Adrenal gland (tissue), 12 donors: ENCODE results near the gene LIPC. TPM values are rescaled to one million over a fixed set of nuclear protein-coding genes. Genes with fewer than 3 reads are reported as not detected.

ENCODE experiments used
- DNase-seq, 7 donors: peaks; one replicate each; pipeline ENCODE4 v3.0.0-alpha.2; 2019 to 2020
- H3K27ac ChIP-seq, 5 donors: fragments of 200-600 bp; sonication (generic) in 4 of 5; 1 replicate in 3 of 5; 2 replicates in 2 of 5; pipeline versions ENCODE4 v1.5.1 to v1.8.0; 2016 to 2020; ENCODE audit warnings: mild to moderate bottlenecking in 1 of 5
- H3K27me3 ChIP-seq: fragments of 200-600 bp; 2 replicates; pipeline ENCODE4 v1.8.0; 2021
- H3K36me3 ChIP-seq, 2 donors: fragments of 200-600 bp; replicated peaks in 1 of 2; 1 replicate in 1 of 2; 2 replicates in 1 of 2; pipeline versions ENCODE4 v1.5.1 to v1.8.0; 2018 to 2022
- H3K4me1 ChIP-seq, 2 donors: fragments of 200-600 bp; replicated peaks in 1 of 2; 1 replicate in 1 of 2; 2 replicates in 1 of 2; pipeline versions ENCODE4 v1.5.1 to v1.8.0; 2018 to 2021
- H3K4me3 ChIP-seq, 4 donors: fragments of 200-600 bp; sonication (generic) in 3 of 4; one replicate each; pipeline ENCODE4 v1.5.1; 2016 to 2018
- H3K9me3 ChIP-seq, 3 donors: fragments of 200-600 bp; sonication (generic) in 1 of 3; replicated peaks in 1 of 3; 1 replicate in 2 of 3; 2 replicates in 1 of 3; pipeline versions ENCODE4 v1.5.1 to v1.8.0; 2016 to 2021
- POLR2A ChIP-seq, 2 donors: fragments of 450-650 bp; IDR thresholded peaks; one replicate each; pipeline ENCODE4 v1.6.1; 2017; ENCODE audit warnings: antibody characterized with exemption in 2 of 2, mild to moderate bottlenecking in 2 of 2, moderate library complexity in 1 of 2
- WGBS, 4 donors: extraction: QIAGEN DNeasy Blood & Tissue Kit in 2 of 4; methylation state at CpG; one replicate each; pipeline versions ENCODE4 v1.1.5 to v1.1.7; 2013 to 2017; 5-methylcytosine and 5-hydroxymethylcytosine counted together
- intact Hi-C, 2 donors: fragments of 100-400 bp; cut with DNase I; formaldehyde crosslinking; loops; one replicate each; pipeline versions ENCODE4 v1.14.1 to v1.15.0; 2022 to 2023
- polyA plus RNA-seq, 3 donors: library from polyadenylated mRNA; stranded (reverse); fragments of 200-250 nt in 2 of 3; fragments of 350-450 nt in 1 of 3; fragmentation: Illumina TruSeq in 1 of 3; extraction: RNeasy Lipid Tissue Mini Kit (QIAGEN cat#74804) in 1 of 3; gene quantifications; one replicate each; pipeline ENCODE4 v1.2.3, GENCODE V29; 2013 to 2014
- total RNA-seq, 9 donors: library from RNA; depleted of rRNA in 4 of 9; stranded (reverse); fragments of >200 nt in 4 of 9; fragments of 120-200 nt in 1 of 9; fragmentation: NEBNext Ultra II Directional in 1 of 9; extraction: Animal tissue kit (Norgen Biotek cat#: 25700) in 1 of 9; gene quantifications; one replicate each; pipeline versions ENCODE4 v1.1.0 to v1.2.4, GENCODE V29; 2013 to 2023
- TF ChIP-seq, protein P1 (sequence below), 6 experiments: fragments of 450-650 bp in 4 of 6; fragments of 200-600 bp in 2 of 6; sonication (generic) in 1 of 6; IDR thresholded peaks; 1 replicate in 5 of 6; 2 replicates in 1 of 6; pipeline versions ENCODE4 v1.5.1 to v1.8.0; 2016 to 2021; ENCODE audit warnings: antibody characterized with exemption in 6 of 6, mild to moderate bottlenecking in 2 of 6, moderate library complexity in 1 of 6
- donor health status: healthy with polysubstance abuse.
- donor health status: Bipolar disorder and iron deficiency.
- donor health status: DM: yes; HTN: yes; CAD: no.
- donor health status: DM: no; HTN: no; CAD: no.
- donor health status: DM: no; HTN: no; CAD: no.
- donor health status: DM: yes; HTN: yes; CAD: no.

LIPC gene
- total and polyA plus RNA-seq, 12 donors = 0.11 to 1.0 (median 0.24) TPM; not detected in 5

DNA sequence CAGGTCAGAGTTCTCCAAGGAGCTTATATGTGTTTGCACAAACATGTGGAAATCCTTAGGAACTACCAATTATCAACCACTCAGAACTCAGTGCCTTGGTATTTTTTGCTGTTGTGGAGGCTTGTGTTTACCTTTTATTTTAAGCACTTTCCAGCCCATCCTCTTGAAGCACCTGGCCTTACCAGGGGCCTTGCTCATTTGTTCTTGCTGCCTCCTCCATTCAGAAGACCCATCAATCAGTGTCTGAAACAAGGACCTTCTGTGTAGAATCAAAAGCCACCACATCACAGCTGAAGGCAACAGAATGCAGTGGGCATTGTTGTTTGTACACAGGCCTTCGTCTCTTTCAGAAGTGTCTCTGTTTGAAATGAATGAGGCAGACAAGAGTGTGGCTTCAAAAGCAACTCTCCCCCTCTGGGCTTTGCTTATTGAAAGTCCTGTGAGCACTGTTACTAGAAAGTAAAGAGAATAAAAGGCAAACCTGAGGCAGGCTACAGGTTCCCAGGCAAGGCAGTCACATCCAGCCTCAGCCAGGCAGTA, 24.5 kb upstream of the LIPC start:
- Histone ChIP-seq H3K36me3 (no peaks in the 10 kb centered on the region), H3K27me3 (no peaks in the 10 kb centered on the region), H3K9me3 (no peaks in the 10 kb centered on the region), H3K27ac (no peak overlapping the region), H3K4me1 (no peaks in the 10 kb centered on the region), H3K4me3 (no peak overlapping the region)
- TF ChIP-seq POLR2A (IDR thresholded peaks at IDR 0.05) = no peak
- TF ChIP-seq, protein P1, sequence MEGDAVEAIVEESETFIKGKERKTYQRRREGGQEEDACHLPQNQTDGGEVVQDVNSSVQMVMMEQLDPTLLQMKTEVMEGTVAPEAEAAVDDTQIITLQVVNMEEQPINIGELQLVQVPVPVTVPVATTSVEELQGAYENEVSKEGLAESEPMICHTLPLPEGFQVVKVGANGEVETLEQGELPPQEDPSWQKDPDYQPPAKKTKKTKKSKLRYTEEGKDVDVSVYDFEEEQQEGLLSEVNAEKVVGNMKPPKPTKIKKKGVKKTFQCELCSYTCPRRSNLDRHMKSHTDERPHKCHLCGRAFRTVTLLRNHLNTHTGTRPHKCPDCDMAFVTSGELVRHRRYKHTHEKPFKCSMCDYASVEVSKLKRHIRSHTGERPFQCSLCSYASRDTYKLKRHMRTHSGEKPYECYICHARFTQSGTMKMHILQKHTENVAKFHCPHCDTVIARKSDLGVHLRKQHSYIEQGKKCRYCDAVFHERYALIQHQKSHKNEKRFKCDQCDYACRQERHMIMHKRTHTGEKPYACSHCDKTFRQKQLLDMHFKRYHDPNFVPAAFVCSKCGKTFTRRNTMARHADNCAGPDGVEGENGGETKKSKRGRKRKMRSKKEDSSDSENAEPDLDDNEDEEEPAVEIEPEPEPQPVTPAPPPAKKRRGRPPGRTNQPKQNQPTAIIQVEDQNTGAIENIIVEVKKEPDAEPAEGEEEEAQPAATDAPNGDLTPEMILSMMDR (IDR thresholded peaks at IDR 0.05) = no peak
- DNase-seq = no peak
- intact Hi-C loops = no loop called here
- 86 to 93% (median 90%) methylated on average over 1 of the region's 1 CpG for WGBS, 4 donors

DNA sequence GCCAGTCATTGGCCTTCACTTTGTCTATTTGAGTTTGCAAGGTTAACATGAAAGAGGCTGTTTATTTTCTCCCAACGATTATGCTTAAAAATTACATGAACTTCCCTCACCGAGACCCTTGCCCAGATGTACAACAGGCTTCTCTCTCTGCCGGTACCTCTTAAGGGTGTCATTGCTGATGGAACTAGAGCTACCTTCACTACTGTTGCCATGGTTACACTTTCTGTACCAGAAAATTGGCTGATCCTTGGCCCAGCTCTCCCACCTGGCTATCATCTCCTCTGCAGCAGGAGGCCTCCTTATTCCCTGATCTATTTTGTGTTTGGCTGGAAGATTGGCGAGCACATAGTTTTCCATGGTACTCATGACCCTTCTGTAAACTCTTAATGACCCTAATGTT, 24.0 kb upstream of the LIPC start:
- no peak for TF ChIP-seq POLR2A (IDR thresholded peaks at IDR 0.05)
- TF ChIP-seq, protein P1 (IDR thresholded peaks at IDR 0.05) = no peak
- no peak overlapping the region for H3K4me3 ChIP-seq
- H3K27ac ChIP-seq = no peak overlapping the region
- H3K36me3 ChIP-seq = no peaks in the 10 kb centered on the region
- H3K4me1 ChIP-seq = no peaks in the 10 kb centered on the region
- no peaks in the 10 kb centered on the region for H3K9me3 ChIP-seq
- no peaks in the 10 kb centered on the region for H3K27me3 ChIP-seq
- DNase-seq = no peak
- intact Hi-C loops = no loop called here
- WGBS, 4 donors = 78 to 83% (median 83%) methylated on average over 4 of the region's 4 CpGs

DNA sequence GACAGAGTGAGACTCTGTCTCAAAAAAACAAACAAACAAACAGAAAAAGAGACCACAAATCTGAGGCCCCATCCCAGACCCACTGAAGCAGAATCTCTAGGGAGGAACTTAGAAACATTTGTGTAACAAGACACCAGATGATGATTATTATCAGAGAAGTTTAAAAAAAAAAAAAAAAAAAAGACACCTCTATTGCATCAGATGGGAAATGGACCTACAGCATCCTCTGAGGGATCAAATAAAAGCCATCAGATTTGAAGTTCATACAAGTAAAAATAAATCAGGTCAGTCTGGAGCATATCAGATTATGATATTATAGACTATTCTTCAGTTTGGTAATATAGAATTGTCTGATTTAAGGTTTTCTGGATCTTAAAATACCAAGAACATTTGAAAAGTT, 21.9 kb upstream of the LIPC start:
- H3K4me3 ChIP-seq = no peak overlapping the region
- H3K36me3 ChIP-seq = no peaks in the 10 kb centered on the region
- H3K27ac ChIP-seq = no peak overlapping the region
- intact Hi-C loops = no loop called here
- TF ChIP-seq, protein P1 (IDR thresholded peaks at IDR 0.05) = no peak
- no peak for TF ChIP-seq POLR2A (IDR thresholded peaks at IDR 0.05)
- DNase-seq = no peak
- no peaks in the 10 kb centered on the region for H3K9me3 ChIP-seq
- H3K4me1 ChIP-seq = no peaks in the 10 kb centered on the region
- no peaks in the 10 kb centered on the region for H3K27me3 ChIP-seq

DNA sequence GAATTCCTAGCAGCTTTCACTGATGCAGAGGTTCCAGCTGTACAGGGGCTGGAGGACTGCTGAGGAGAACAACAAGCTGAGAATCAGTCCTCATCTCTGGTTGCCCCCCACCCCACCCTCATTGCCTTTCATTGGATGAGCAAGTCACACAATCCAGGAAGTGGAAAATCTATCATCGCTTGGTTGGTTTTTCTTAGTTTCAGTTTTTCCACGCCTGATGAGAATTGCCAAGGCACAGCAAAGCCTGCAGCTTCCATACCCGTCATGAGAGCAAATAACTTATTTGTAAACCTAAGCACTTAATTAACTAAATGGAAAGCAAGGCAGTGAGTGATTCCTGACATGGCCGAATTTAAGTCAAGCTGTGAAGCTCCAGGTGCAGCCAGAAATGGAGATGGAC, 21.4 kb upstream of the LIPC start:
- no peak for TF ChIP-seq POLR2A (IDR thresholded peaks at IDR 0.05)
- TF ChIP-seq, protein P1 (IDR thresholded peaks at IDR 0.05) = no peak
- H3K36me3 ChIP-seq = no peaks in the 10 kb centered on the region

More for the DNA sequence above, 21.4 kb upstream of the LIPC start:
- H3K27me3 ChIP-seq = no peaks in the 10 kb centered on the region
- H3K9me3 ChIP-seq = no peaks in the 10 kb centered on the region
- 60 to 75% (median 68%) methylated on average over 4 of the region's 4 CpGs for WGBS, 4 donors
- intact Hi-C loops = no loop called here
- H3K27ac ChIP-seq = no peak overlapping the region
- H3K4me1 ChIP-seq = no peaks in the 10 kb centered on the region
- DNase-seq = no peak
- H3K4me3 ChIP-seq = no peak overlapping the region
